CD14-positive monocyte (primary cell): ENCODE results near the gene MFN2. TPM values are rescaled to one million over a fixed set of nuclear protein-coding genes. Genes with fewer than 3 reads are reported as not detected.

Source experiments
- DNase-seq, 3 donors: peaks; one replicate each; pipeline ENCODE4 v3.0.0-alpha.2; 2011 to 2022
- H2AFZ ChIP-seq: 2 replicates; pipeline ENCODE4 v1.6.0; 2012; ENCODE audit warnings: mild to moderate bottlenecking, low read depth, low read length, inconsistent platforms; ENCODE audit not compliant: insufficient read depth, poor library complexity, severe bottlenecking
- H3K27ac ChIP-seq, 2 donors: 1 replicate in 1 of 2; 2 replicates in 1 of 2; pipeline ENCODE4 v1.5.1; 2012 to 2013; ENCODE audit warnings: low read length in 2 of 2, control low read depth in 1 of 2, inconsistent platforms in 1 of 2, low read depth in 1 of 2, mild to moderate bottlenecking in 1 of 2
- H3K27me3 ChIP-seq, 2 donors: one replicate each; pipeline versions ENCODE4 v1.6.0 to v1.6.1; 2011 to 2013; ENCODE audit warnings: low read length in 2 of 2; ENCODE audit not compliant: control insufficient read depth in 2 of 2, insufficient read depth in 2 of 2
- H3K36me3 ChIP-seq, 2 donors: replicated peaks in 1 of 2; 1 replicate in 1 of 2; 2 replicates in 1 of 2; pipeline versions ENCODE4 v1.5.1 to v1.6.1; 2012 to 2013; ENCODE audit warnings: low read length in 2 of 2, control low read depth in 1 of 2, inconsistent platforms in 1 of 2, mild to moderate bottlenecking in 1 of 2; ENCODE audit not compliant: insufficient read depth in 2 of 2, control insufficient read depth in 1 of 2
- H3K4me1 ChIP-seq, 2 donors: 1 replicate in 1 of 2; 2 replicates in 1 of 2; pipeline versions ENCODE4 v1.5.1 to v1.6.1; 2012 to 2013; ENCODE audit warnings: low read length in 2 of 2, control low read depth in 1 of 2, inconsistent platforms in 1 of 2, mild to moderate bottlenecking in 1 of 2, moderate library complexity in 1 of 2; ENCODE audit not compliant: insufficient read depth in 2 of 2, control insufficient read depth in 1 of 2
- H3K4me2 ChIP-seq: replicated peaks from 2 replicates; pipeline ENCODE3; 2012; ENCODE audit warnings: low read length, moderate library complexity, mild to moderate bottlenecking; ENCODE audit not compliant: poor library complexity, severe bottlenecking; ENCODE audit errors: extremely low read depth
- H3K4me3 ChIP-seq, 3 experiments: fragments of 200-600 bp in 1 of 3; sonication (generic) in 1 of 3; replicated peaks in 1 of 3; 1 replicate in 2 of 3; 2 replicates in 1 of 3; pipeline ENCODE4 v1.5.1; 2011 to 2013; ENCODE audit warnings: low read length in 3 of 3, mild to moderate bottlenecking in 3 of 3, control low read depth in 2 of 3, low read depth in 2 of 3, inconsistent platforms in 1 of 3, moderate library complexity in 1 of 3
- H3K79me2 ChIP-seq: 2 replicates; pipeline ENCODE4 v1.6.0; 2012; ENCODE audit warnings: mild to moderate bottlenecking, control low read depth, inconsistent platforms, low read length, moderate library complexity; ENCODE audit not compliant: insufficient read depth
- H3K9ac ChIP-seq: 2 replicates; pipeline ENCODE4 v1.6.0; 2017; ENCODE audit warnings: low read length, mild to moderate bottlenecking; ENCODE audit not compliant: insufficient read depth, poor library complexity, severe bottlenecking
- H3K9me3 ChIP-seq, 2 donors: replicated peaks in 1 of 2; 1 replicate in 1 of 2; 2 replicates in 1 of 2; pipeline versions ENCODE4 v1.5.1 to v1.6.1; 2012 to 2013; ENCODE audit warnings: low read length in 2 of 2, control low read depth in 1 of 2; ENCODE audit not compliant: control insufficient read depth in 1 of 2, insufficient read depth in 1 of 2
- H4K20me1 ChIP-seq: 2 replicates; pipeline ENCODE4 v1.6.0; 2012; ENCODE audit warnings: mild to moderate bottlenecking, low read length, control low read depth, moderate library complexity; ENCODE audit not compliant: insufficient read depth
- H3K27ac Mint-ChIP-seq, 7 donors: one replicate each; pipeline ENCODE4 v1.8.0; 2020; ENCODE audit warnings: mild to moderate bottlenecking in 7 of 7, mixed read lengths in 7 of 7, moderate library complexity in 6 of 7, inconsistent platforms in 2 of 7
- H3K27me3 Mint-ChIP-seq, 3 donors: one replicate each; pipeline ENCODE4 v1.8.0; 2021 to 2022; ENCODE audit warnings: low read depth in 3 of 3, mild to moderate bottlenecking in 3 of 3, mixed read lengths in 3 of 3, moderate library complexity in 3 of 3, inconsistent platforms in 1 of 3
- H3K36me3 Mint-ChIP-seq, 2 donors: one replicate each; pipeline ENCODE4 v1.8.0; 2020; ENCODE audit warnings: mixed read lengths in 2 of 2, inconsistent platforms in 1 of 2, mild to moderate bottlenecking in 1 of 2
- H3K4me1 Mint-ChIP-seq: one replicate; pipeline ENCODE4 v1.8.0; 2020; ENCODE audit warnings: mild to moderate bottlenecking, mixed read lengths
- H3K4me3 Mint-ChIP-seq, 2 donors: one replicate each; pipeline ENCODE4 v1.8.0; 2020; ENCODE audit warnings: mild to moderate bottlenecking in 2 of 2, mixed read lengths in 2 of 2, moderate library complexity in 1 of 2
- H3K9me3 Mint-ChIP-seq, 7 donors: one replicate each; pipeline ENCODE4 v1.8.0; 2020 to 2022; ENCODE audit warnings: mixed read lengths in 7 of 7, mild to moderate bottlenecking in 6 of 7, moderate library complexity in 6 of 7, inconsistent platforms in 2 of 7
- WGBS: methylation state at CpG from one replicate; pipeline ENCODE4 v1.1.5; 2013; ENCODE audit warnings: missing lambda C conversion rate; ENCODE audit not compliant: insufficient coverage; 5-methylcytosine and 5-hydroxymethylcytosine counted together
- intact Hi-C, 2 donors: fragments of 100-400 bp; cut with micrococcal nuclease; formaldehyde crosslinking; loops; one replicate each; pipeline versions ENCODE4 v1.15.0 to v1.15.1; 2023
- polyA plus RNA-seq, 3 donors: library from polyadenylated mRNA; depleted of rRNA in 1 of 3; unstranded in 2 of 3; stranded (reverse) in 1 of 3; fragments of 300-500 nt in 2 of 3; fragments of >200 nt in 1 of 3; fragmentation: Illumina TruSeq in 2 of 3; gene quantifications; 1 replicate in 2 of 3; 2 replicates in 1 of 3; pipeline ENCODE4 v1.2.3, GENCODE V29; 2012 to 2021
- TF ChIP-seq, protein P1 (sequence below): fragments of 200-600 bp; IDR thresholded peaks from one replicate; pipeline ENCODE4 v1.8.0; 2022; ENCODE audit warnings: antibody characterized with exemption, mild to moderate bottlenecking

MFN2 gene
- polyA plus RNA-seq, 3 donors = 26.3 to 35.8 (median 30.3) TPM

DNA sequence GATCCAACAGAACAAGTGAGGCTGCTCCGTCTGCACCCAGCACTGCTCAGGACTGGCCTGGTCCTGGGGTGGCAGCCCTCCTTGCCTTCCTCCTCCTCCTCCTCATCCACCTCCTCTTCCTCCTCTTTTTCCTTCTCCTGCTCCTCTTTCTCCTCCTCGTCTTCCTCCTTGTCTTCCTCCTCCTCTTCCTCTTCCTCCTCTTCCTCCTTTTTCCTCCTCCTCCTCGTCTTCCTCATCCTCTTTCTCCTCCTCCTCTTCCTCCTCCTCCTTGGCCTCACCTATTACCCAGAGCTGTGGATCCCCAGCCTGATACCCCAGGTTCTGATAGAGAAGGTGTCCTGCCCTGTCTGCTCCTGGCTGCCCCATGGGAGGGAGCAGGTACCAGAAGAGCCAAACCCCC is 16.6 kb upstream of the MFN2 start:
- intact Hi-C loops = no loop called here

DNA sequence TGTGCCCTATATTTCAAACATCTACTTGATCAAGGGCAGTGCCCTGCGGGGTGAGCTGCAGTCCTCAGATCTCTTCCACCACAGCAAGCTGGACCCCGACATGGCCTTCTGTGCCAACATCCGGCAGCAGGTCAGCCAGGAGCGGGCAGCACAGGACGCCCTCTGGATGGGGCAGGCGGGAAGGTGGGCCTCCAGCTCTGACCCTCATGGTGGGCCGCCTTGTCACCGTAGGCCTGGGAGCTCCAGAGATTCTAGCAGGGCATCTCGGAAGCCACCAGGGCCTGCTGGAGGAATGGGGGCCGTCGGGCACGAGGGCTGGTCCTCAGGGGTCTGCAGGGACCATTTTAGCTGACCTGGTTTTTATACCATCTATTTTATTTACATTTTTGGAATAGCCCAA is 15.6 kb upstream of the MFN2 start:
- Histone ChIP-seq H2AFZ (no peak overlapping the region), H3K27me3 (no peaks in the 10 kb centered on the region), H3K4me2 (no peak overlapping the region), H3K79me2 (no peaks in the 10 kb centered on the region), H3K4me3 (no peak overlapping the region), H3K9ac (no peak overlapping the region), H3K9me3 (no peaks in the 10 kb centered on the region), H4K20me1 (no peaks in the 10 kb centered on the region), H3K4me1 (peaks cover 21% of the 10 kb centered on the region in 2 donors), H3K27ac (no peak overlapping the region), H3K36me3 (peaks cover 45 to 52% of the 10 kb centered on the region in 2 donors)
- H3K4me3 Mint-ChIP-seq = no peak overlapping the region
- H3K27me3 Mint-ChIP-seq = peaks cover 0 to 3% (median 0%) of the 10 kb centered on the region in 3 donors
- H3K36me3 Mint-ChIP-seq = peaks cover 44 to 71% of the 10 kb centered on the region in 2 donors
- intact Hi-C loops = no loop called here
- H3K4me1 Mint-ChIP-seq = peaks cover 16% of the 10 kb centered on the region
- peak overlapping the region in 2 of 7 donors; percentile 21 to 32 for H3K27ac Mint-ChIP-seq
- 95% methylated on average over 12 of the region's 12 CpGs for WGBS
- DNase-seq = no peak
- TF ChIP-seq, protein P1, sequence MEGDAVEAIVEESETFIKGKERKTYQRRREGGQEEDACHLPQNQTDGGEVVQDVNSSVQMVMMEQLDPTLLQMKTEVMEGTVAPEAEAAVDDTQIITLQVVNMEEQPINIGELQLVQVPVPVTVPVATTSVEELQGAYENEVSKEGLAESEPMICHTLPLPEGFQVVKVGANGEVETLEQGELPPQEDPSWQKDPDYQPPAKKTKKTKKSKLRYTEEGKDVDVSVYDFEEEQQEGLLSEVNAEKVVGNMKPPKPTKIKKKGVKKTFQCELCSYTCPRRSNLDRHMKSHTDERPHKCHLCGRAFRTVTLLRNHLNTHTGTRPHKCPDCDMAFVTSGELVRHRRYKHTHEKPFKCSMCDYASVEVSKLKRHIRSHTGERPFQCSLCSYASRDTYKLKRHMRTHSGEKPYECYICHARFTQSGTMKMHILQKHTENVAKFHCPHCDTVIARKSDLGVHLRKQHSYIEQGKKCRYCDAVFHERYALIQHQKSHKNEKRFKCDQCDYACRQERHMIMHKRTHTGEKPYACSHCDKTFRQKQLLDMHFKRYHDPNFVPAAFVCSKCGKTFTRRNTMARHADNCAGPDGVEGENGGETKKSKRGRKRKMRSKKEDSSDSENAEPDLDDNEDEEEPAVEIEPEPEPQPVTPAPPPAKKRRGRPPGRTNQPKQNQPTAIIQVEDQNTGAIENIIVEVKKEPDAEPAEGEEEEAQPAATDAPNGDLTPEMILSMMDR = no peak
- no peaks in the 10 kb centered on the region for H3K9me3 Mint-ChIP-seq

More for the DNA sequence above, 16.6 kb upstream of the MFN2 start:
- no peaks in the 10 kb centered on the region for H4K20me1 ChIP-seq
- Mint-ChIP-seq H3K4me1 (peaks cover 16% of the 10 kb centered on the region), H3K27me3 (peaks cover 0 to 3% (median 0%) of the 10 kb centered on the region in 3 donors), H3K27ac (peak overlapping the region in 2 of 7 donors; percentile 4 to 12), H3K4me3 (no peak overlapping the region), H3K36me3 (peaks cover 44 to 69% of the 10 kb centered on the region in 2 donors), H3K9me3 (no peaks in the 10 kb centered on the region)
- H3K4me3 ChIP-seq = no peak overlapping the region
- peak overlapping the region in 1 of 2 donors; percentile 8 for H3K27ac ChIP-seq
- H3K36me3 ChIP-seq = peaks cover 41 to 45% of the 10 kb centered on the region in 2 donors
- H3K4me1 ChIP-seq = peaks cover 21% of the 10 kb centered on the region in 2 donors
- DNase-seq = no peak
- H2AFZ ChIP-seq = no peak overlapping the region
- WGBS = 75% methylated on average over 3 of the region's 3 CpGs
- no peaks in the 10 kb centered on the region for H3K79me2 ChIP-seq
- H3K4me2 ChIP-seq = no peak overlapping the region
- TF ChIP-seq, protein P1 = no peak
- H3K9me3 ChIP-seq = no peaks in the 10 kb centered on the region
- no peaks in the 10 kb centered on the region for H3K27me3 ChIP-seq
- no peak overlapping the region for H3K9ac ChIP-seq
